HG03039 (cell line): ENCODE measurements around the gene RAB11FIP4.

Source experiments
- ATAC-seq: cut with Tn5 transposase; IDR thresholded peaks from one replicate; pipeline ENCODE4 v1.9.1; 2021; ENCODE audit warnings: mild to moderate bottlenecking, moderate library complexity; ENCODE audit not compliant: unreplicated experiment

RAB11FIP4 gene

DNA sequence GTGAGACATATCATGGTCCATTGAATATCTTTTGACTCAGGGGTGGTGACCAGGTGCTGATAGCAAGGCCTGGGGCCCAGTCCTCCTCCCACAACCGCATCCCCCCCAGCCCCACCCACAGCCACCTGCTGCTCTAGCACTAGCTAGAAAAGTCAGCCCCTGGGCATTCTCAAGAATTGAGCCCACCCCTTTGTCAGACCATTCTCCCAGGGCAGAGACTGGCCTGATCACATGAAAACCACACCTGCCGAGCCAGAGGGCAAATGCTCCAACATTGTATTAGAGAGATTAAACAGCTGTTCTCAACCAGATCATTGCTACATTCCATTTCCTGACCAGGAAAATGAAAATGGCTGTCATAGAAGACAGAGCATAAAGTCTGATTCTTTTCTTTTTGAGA lies 62.4 kb downstream of the RAB11FIP4 start:
- ATAC-seq: no peak

GRCh38 chr17:31456814-31457213 lies 65.3 kb downstream of the RAB11FIP4 start:
- ATAC-seq: no peak

DNA sequence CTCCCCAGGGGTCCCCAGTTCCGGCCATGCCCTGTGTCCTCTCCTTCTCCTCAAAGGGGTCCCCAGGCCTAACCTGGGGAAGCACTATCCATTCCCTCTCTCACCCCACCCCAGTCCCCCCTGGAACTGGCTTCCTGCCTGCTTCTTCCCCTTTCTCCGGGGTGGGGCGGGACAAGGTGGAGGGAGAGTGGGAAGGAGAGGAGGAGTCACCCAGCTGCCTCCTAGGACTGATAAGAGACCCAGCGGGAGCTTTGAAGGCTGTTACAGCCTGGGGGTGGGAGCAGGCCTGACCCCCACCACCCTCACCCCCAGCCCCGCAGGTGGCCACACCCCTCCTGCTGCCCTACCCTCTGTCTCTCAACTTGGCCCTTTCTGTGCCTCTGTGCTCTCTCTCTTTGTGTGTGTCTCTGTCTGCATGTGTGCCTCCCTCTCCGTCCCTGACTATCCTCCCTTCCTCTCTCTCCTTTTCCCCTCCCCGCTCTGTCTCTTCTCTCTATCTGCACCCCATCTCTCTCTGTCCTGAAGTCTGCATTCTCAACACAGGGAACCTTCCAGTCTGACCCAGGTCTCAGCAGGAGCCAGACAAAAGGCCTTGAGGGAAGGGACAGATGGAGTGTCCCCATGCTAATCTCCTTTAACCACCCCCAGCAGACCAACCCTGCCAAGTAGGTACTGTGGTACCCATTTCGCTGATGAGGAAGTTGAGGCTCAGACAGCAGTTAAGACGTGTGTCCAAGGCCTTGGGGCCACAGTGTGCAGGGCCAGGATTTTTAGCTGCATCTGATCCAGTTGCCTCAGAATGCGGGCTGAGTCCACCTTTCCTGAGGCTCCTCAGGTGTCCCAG lies 66.1 kb downstream of the RAB11FIP4 start:
- no peak for ATAC-seq

DNA sequence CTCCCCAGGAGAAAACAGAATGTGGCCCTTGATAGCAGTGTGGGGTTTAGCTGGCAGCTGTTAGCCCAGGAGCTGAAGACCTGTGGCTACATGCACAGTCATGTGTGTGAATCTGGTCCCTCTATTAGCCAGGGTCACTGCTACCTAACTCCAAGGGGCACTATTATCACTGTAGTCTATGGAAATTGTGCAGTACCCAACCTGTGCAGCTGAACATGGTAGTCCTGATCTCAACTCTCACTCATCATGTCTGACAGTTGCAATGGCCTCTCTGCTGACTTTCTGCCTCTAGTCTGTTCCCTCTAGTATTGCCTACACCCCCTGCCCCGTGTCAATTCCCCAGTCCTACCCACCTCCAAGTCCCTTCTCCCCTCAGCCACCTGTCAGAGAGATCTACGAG lies 67.4 kb downstream of the RAB11FIP4 start:
- no peak for ATAC-seq

- no peak for ATAC-seq
These were observed 68.2 kb downstream of the RAB11FIP4 start for GRCh38 chr17:31459716-31460115.

DNA sequence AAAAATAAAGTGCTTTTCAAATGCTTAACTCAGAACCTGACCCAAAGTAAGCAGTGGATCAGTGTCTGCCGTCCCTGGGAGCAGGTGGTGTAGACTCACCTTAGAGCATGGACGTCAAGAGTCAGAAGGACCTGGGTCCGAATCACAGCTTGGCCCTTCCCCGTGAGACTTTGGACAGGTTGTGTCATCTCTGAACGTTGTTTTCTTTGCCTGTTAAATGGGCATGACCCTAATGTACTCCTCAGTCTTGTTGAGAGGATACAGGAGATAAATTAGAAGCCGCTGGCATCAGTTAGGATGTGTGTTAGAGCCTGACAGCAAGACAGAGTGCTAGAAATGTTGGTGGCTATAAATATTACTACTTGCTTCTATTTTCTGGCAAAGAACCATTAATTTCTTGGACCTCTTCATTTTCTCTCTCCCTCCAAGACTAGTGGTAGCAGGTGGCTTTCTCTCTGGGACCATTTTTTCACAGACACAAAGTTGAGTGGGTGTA lies 68.8 kb downstream of the RAB11FIP4 start:
- no peak for ATAC-seq

GRCh38 chr17:31461227-31461810 lies 69.8 kb downstream of the RAB11FIP4 start:
- no peak for ATAC-seq

DNA sequence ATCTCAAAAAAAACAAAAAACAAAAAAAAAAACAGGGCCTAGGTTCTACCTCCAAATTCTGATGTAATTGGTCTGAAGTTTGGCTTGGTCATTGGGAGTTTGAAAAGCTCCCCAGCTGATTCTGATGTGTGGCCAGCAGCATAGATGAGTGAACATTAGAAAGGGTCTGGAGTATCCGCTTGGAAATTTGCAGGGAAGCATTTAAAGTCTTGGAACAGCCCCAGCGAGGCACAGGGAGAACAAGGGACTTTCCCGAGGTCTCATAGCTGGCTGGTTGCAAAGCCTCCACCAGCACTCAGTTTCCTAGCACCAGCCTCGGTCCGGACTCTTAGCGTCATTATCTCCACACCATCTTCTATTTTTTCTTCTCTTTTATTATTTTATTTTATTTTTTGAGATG lies 70.8 kb downstream of the RAB11FIP4 start:
- no peak for ATAC-seq

GRCh38 chr17:31466096-31466760 lies 74.8 kb downstream of the RAB11FIP4 start:
- ATAC-seq: no peak

DNA sequence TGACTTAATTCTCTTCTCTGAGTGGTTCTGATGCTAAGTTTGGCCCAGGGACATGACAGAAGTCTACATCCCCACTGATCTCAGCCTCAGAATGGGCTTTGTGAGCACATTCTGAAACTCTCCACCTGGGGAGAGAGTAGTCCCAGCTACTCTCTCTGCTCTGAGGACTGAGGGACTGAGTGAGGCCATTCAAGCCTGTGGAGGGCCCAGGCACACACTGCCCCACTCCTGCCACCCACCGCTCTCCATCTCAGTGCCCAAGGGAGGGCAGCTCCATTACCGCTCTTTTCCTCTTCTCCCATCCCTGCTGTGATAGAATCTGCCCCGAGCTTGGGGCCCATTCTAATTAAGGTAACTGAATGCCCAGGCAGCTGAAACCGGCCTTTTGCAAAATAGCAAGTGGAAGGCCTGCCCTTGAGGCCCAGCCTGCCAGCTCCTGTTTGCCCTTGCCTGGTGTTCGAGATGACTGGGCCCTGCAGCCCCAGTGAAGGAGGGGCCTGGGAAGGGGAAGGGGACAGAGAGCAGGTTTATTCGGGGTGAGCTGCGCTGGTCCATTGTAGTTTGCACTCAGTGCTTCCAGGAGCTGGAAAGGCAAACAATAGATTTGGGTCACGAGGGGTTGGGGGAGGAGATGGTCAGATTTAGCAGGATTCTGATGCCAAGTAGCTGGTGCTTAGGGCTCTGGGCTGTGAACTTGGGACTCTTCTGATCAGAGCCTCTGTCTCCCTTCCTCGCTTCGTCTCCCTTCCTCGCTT lies 76.2 kb downstream of the RAB11FIP4 start:
- no peak for ATAC-seq

DNA sequence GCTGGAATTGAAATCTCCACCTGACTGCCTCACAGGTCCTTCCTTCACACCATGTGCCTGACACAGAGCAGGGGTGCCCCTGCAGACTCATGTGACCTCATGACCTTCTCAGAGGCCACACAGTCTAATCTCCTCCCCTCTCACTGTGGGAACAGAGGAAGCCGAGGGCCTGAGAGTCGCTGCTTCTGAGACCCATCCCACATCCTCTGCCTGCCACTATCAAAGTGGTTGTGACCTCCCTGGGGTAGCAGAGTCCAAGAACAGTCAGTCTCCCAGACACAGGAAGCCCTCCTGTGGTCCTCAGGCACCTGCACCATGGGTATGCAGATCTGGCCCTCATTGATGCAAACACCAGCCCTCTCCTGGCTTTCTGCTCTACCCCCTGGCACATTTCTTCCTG lies 78.5 kb downstream of the RAB11FIP4 start:
- ATAC-seq: no peak

DNA sequence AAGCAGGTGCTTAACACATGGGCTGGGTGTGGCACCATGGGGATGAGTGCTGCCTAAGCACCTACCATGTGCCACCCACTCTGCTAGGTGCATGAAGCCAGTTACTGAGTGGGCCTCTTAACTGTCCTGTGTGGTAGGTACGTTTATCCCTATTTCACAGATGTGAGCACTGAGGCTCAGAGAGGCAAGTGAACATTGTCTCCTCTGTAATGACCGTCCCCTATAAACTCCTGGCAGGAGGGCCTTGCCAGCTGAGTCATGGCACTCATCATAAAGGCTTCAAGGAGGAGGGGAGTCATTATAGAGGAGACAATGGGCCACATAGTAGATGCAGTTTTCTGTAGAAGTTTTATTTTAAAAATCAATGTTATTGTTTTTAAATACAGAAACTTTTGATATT lies 79.1 kb downstream of the RAB11FIP4 start:
- no peak for ATAC-seq

DNA sequence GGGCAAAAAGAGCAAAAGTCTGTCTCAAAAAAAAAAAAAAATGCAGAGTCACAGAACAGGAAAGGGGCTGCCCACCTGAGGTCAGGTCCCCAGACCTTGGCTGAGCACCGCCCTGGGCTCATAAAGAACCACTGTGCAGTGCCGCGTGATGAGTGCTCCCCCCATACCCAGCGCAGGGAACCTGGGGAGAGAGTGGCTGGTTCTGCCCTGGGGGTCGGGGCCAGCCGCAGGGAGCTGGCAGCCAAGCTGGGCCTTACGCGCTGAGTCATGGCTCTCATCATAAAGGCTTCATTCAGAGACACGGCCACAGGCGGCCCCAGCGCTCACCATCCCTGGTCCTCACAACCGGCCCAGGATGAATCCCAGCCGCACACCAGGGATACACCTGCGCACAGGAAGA lies 80.7 kb downstream of the RAB11FIP4 start:
- ATAC-seq: no peak

DNA sequence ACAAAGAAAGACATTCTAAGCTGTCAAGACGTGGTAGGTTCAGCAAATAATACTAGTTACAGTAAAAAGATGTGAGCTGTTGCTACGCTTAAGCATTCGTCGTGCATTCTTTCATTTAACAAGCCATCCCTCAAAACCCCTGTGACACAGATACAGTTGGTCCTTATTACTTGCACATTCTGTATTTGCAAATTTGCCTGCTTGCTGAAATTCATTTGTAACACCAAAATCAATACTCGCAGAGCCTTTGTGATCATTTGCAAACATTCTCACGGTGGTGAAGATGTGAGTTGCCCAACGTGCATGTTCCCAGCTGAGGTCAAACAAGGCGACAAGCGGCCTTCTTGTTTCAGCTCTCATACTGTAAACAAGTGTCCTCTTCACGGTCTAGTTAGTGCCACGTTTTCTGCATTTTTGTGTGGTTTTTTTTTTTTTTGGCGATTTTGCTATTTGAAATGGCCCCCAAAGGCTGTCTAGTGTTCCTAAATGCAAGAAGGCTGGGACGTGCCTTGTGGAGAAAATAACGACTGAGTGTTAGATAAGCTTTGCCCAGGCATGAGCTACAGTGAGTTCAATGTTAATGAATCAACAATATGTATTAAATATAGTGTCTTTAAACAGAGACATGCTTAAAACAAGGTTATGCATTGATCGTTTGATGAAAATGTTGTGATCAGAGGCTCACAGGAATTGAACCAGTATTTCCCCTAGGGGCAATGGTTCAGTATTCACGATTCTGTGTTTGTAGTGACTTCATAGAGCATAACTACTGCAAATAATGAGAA lies 84.1 kb downstream of the RAB11FIP4 start:
- ATAC-seq: no peak

- no peak for ATAC-seq
These were observed 85.3 kb downstream of the RAB11FIP4 start for GRCh38 chr17:31476525-31477416.

DNA sequence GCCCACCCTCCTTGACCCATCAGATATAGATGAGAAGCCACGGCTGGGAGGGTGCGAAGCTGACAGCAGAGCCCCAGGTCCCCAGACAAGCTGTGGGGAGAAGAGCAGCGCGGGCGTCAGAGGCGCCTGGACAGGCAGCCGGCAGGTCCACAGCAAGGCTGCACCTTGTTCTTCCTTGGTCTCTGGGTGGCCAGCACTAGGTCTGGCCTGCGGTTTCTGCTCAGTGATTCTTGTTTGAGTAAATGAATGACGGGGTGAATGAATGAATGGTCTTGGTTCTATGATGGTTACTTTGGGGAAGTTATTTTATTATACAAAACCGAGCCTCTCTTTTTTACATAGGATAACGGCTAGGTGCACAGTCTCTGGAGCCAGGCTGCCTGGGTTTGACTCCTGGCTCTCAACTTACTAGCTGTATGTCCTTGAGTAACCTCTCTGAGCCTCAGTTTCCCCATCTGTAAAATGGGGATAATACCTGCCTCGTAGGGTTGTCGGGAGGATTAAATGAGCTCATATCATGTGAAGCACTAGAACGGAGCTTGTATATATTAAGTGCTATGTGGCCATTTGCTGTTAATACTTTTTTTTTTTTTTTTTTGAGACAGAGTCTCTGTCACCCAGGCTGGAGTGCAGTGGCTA lies 86.1 kb downstream of the RAB11FIP4 start:
- ATAC-seq: no peak

DNA sequence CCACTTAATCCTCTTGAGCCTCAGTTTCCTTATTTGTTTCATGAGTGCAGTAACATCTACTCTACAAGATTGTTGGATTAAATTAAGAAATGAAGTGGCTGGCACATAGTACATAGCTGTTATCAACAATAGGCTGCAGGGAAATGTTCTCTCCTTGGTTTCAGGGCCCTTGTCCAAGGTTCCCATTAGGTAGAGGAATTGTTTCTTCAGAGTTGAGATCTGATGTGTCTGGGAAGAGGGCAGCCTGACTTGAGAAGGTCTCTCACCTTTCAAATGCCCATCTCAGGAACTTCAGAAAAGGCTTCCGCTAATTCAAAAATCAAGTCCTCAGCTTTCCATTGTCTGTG lies 87.6 kb downstream of the RAB11FIP4 start:
- ATAC-seq: no peak

GRCh38 chr17:31479524-31479923 lies 88.0 kb downstream of the RAB11FIP4 start:
- no peak for ATAC-seq

- ATAC-seq: no peak
These were observed 88.6 kb downstream of the RAB11FIP4 start for GRCh38 chr17:31480067-31480466.
